ENCODE results near the gene BOK. TPM values are rescaled to one million over a fixed set of nuclear protein-coding genes. Genes with fewer than 3 reads are reported as not detected.

Gene BOK
- total and polyA plus RNA-seq, 2 of the 13 experiments (the other 11 are each of a cell fraction or from before 2014, with no cell fraction given), result 35.5 to 39.2 TPM

GRCh38 chr2:241546771-241547498 is 11.6 kb upstream of the BOK start (continued):
- TF ChIP-seq ARID4A (CRISPR knock-in tag; IDR thresholded peaks at IDR 0.05; ENCODE audit: borderline replicate concordance) (peak; percentile 37), ZFP41 (CRISPR knock-in tag; IDR thresholded peaks at IDR 0.05; ENCODE audit: borderline replicate concordance) (peak; percentile 86; the same call in 1 of the 2 replicates), NCOA1 (CRISPR knock-in tag; IDR thresholded peaks at IDR 0.05) (peak; percentile 58; the same call in 1 of the 2 replicates), ZNF274 (CRISPR knock-in tag; IDR thresholded peaks at IDR 0.05) (peak; percentile 24; the same call in 1 of the 2 replicates), FLYWCH1 (CRISPR knock-in tag; IDR thresholded peaks at IDR 0.05) (0 out of 2 replicates have a peak, but pooled peaks have one; percentile 57), ZBTB2 (CRISPR knock-in tag; IDR thresholded peaks at IDR 0.05; ENCODE audit: low read depth) (no peak; the same call in 1 of the 2 replicates), ZNF713 (CRISPR knock-in tag; IDR thresholded peaks at IDR 0.05) (peak; percentile 83; the same call in 1 of the 2 replicates), MED1 (CRISPR knock-in tag; IDR thresholded peaks at IDR 0.05) (peak; percentile 66), HOXA7 (CRISPR knock-in tag; IDR thresholded peaks at IDR 0.05) (0 out of 2 replicates have a peak, but pooled peaks have one; percentile 8), PTBP1 (IDR thresholded peaks at IDR 0.05; ENCODE audit: low read depth, low read length, poor library complexity, severe bottlenecking) (no peak), SP4 (CRISPR knock-in tag; IDR thresholded peaks at IDR 0.05) (peak; percentile 71; the same call in 1 of the 2 replicates), RERE (CRISPR knock-in tag; IDR thresholded peaks at IDR 0.05; ENCODE audit: low read depth) (no peak), ZFP90 (CRISPR knock-in tag; IDR thresholded peaks at IDR 0.05; ENCODE audit: borderline replicate concordance) (no peak; the same call in 1 of the 2 replicates)
- TF ChIP-seq, protein P1, sequence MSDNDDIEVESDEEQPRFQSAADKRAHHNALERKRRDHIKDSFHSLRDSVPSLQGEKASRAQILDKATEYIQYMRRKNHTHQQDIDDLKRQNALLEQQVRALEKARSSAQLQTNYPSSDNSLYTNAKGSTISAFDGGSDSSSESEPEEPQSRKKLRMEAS (IDR thresholded peaks at IDR 0.05), result peak; percentile 89
- TF ChIP-seq, protein P2, sequence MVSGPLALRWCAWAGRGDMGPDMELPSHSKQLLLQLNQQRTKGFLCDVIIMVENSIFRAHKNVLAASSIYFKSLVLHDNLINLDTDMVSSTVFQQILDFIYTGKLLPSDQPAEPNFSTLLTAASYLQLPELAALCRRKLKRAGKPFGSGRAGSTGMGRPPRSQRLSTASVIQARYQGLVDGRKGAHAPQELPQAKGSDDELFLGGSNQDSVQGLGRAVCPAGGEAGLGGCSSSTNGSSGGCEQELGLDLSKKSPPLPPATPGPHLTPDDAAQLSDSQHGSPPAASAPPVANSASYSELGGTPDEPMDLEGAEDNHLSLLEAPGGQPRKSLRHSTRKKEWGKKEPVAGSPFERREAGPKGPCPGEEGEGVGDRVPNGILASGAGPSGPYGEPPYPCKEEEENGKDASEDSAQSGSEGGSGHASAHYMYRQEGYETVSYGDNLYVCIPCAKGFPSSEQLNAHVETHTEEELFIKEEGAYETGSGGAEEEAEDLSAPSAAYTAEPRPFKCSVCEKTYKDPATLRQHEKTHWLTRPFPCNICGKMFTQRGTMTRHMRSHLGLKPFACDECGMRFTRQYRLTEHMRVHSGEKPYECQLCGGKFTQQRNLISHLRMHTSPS (CRISPR knock-in tag; IDR thresholded peaks at IDR 0.05; ENCODE audit: low read depth), result peak; percentile 67; the same call in 1 of the 2 replicates
